Endothelial cell of umbilical vein (primary cell): ENCODE data around the gene KAT2A. TPM values are rescaled to one million over a fixed set of nuclear protein-coding genes. Genes with fewer than 3 reads are reported as not detected.

Experiments
- BruUV-seq: library from RNA; stranded (reverse); fragments of 400-500 nt; replicated peaks from 2 replicates; lab custom pipeline; 2021; lab: Mats Ljungman, UMichigan
- CTCF ChIA-PET: fragments of 300-600, 350-600 bp; sonication (Branson Sonifier 250); formaldehyde crosslinking; loops from one replicate; lab custom pipeline; 2021; ENCODE audit warnings: antibody characterized with exemption, inconsistent platforms; lab: Charles Lee
- POLR2A ChIA-PET: fragments of 300-600, 350-600 bp; sonication (Branson Sonifier 250); formaldehyde crosslinking; loops from one replicate; lab custom pipeline; 2021; ENCODE audit warnings: antibody characterized with exemption, inconsistent platforms; lab: Charles Lee
- DNase-seq: peaks from one replicate; pipeline ENCODE4 v3.0.0-alpha.2; 2011; ENCODE audit warnings: low read depth, low spot score
- FAIRE-seq: peaks from 2 replicates; lab custom pipeline; 2011; peaks lifted over from hg19 to GRCh38; lab: Jason Lieb, UNC
- H2AFZ ChIP-seq: 2 replicates; pipeline ENCODE4 v1.6.0; 2012; ENCODE audit warnings: low read depth, low read length, control low read depth, inconsistent platforms
- H3K27ac ChIP-seq: 2 replicates; pipeline ENCODE4 v1.5.1; 2011; ENCODE audit warnings: low read depth, mild to moderate bottlenecking, control low read depth, low read length, moderate library complexity; ENCODE audit not compliant: insufficient read depth
- H3K27me3 ChIP-seq, 2 experiments: 2 replicates each; pipeline versions ENCODE4 v1.6.0 to v1.6.1; 2011; ENCODE audit warnings: low read length in 2 of 2, mixed read lengths in 1 of 2; ENCODE audit not compliant: control insufficient read depth in 2 of 2, insufficient read depth in 2 of 2
- H3K36me3 ChIP-seq, 2 experiments: 2 replicates in 1 of 2; 3 replicates in 1 of 2; pipeline ENCODE4 v1.5.1; 2011; ENCODE audit warnings: low read length in 2 of 2, mild to moderate bottlenecking in 1 of 2, moderate library complexity in 1 of 2; ENCODE audit not compliant: control insufficient read depth in 2 of 2, insufficient read depth in 2 of 2; ENCODE audit errors: extremely low read depth in 1 of 2
- H3K4me1 ChIP-seq: 3 replicates; pipeline ENCODE4 v1.5.1; 2011; ENCODE audit warnings: mild to moderate bottlenecking, low read length; ENCODE audit not compliant: control insufficient read depth, insufficient read depth; ENCODE audit errors: extremely low read depth
- H3K4me2 ChIP-seq: 2 replicates; pipeline ENCODE4 v1.6.1; 2011; ENCODE audit warnings: low read length, control low read depth, mixed read lengths; ENCODE audit not compliant: insufficient read depth
- H3K4me3 ChIP-seq, 3 experiments: fragments of 200-600 bp in 1 of 3; sonication (generic), shearing (Covaris generic) in 1 of 3; replicated peaks in 1 of 3; 2 replicates each; pipeline ENCODE4 v1.5.1; 2011 to 2016; ENCODE audit warnings: control low read depth in 3 of 3, low read length in 3 of 3, mild to moderate bottlenecking in 2 of 3, inconsistent platforms in 1 of 3, low read depth in 1 of 3, moderate library complexity in 1 of 3; ENCODE audit not compliant: insufficient read depth in 1 of 3
- H3K79me2 ChIP-seq: 2 replicates; pipeline ENCODE4 v1.6.0; 2012; ENCODE audit warnings: low read length, inconsistent platforms; ENCODE audit not compliant: control insufficient read depth, insufficient read depth
- H3K9ac ChIP-seq: replicated peaks from 2 replicates; pipeline ENCODE3; 2011; ENCODE audit warnings: low read length, control low read depth; ENCODE audit not compliant: insufficient read depth; ENCODE audit errors: extremely low read depth
- H3K9me1 ChIP-seq: replicated peaks from 3 replicates; pipeline ENCODE4 v1.6.0; 2011; ENCODE audit warnings: mild to moderate bottlenecking, low read length; ENCODE audit not compliant: control insufficient read depth, insufficient read depth; ENCODE audit errors: extremely low read depth
- H3K9me3 ChIP-seq: replicated peaks from 2 replicates; pipeline ENCODE4 v1.5.1; 2012; ENCODE audit warnings: low read length, inconsistent platforms; ENCODE audit not compliant: control insufficient read depth, insufficient read depth
- H4K20me1 ChIP-seq: replicated peaks from 2 replicates; pipeline ENCODE3; 2011; ENCODE audit warnings: mild to moderate bottlenecking, low read length; ENCODE audit not compliant: control insufficient read depth, insufficient read depth; ENCODE audit errors: extremely low read depth
- EZH2 ChIP-seq: IDR thresholded peaks from 2 replicates; pipeline ENCODE4 v1.6.1; 2012; ENCODE audit warnings: borderline replicate concordance, low read depth, mild to moderate bottlenecking, moderate library complexity, low read length, inconsistent platforms; ENCODE audit not compliant: severe bottlenecking
- GATA2 ChIP-seq: IDR thresholded peaks from 2 replicates; pipeline ENCODE4 v1.7.0; 2011; ENCODE audit warnings: low read depth, mild to moderate bottlenecking, moderate library complexity, mixed read lengths, low read length; ENCODE audit not compliant: insufficient read length, insufficient read depth
- JUN ChIP-seq: IDR thresholded peaks from 2 replicates; pipeline ENCODE4 v1.6.1; 2011; ENCODE audit warnings: borderline replicate concordance, low read depth; ENCODE audit not compliant: insufficient read length, insufficient read depth
- MYC ChIP-seq: IDR thresholded peaks from one replicate; pipeline ENCODE4 v1.6.1; 2011; ENCODE audit warnings: mild to moderate bottlenecking, low read depth, low read length
- POLR2AphosphoS5 ChIP-seq: IDR thresholded peaks from 2 replicates; pipeline ENCODE4 v1.6.1; 2012; ENCODE audit warnings: low read depth, mild to moderate bottlenecking, control low read depth, low read length, moderate library complexity; ENCODE audit not compliant: insufficient read depth
- dilution Hi-C: fragments of 300-500 bp; cut with MboI; formaldehyde crosslinking; loops from one replicate; pipeline ENCODE4 v1.15.0; 2019; ENCODE audit warnings: low sequenced_read_pairs; ENCODE audit not compliant: extremely low pct_ligation_motif_present
- intact Hi-C: fragments of 100-400 bp; cut with micrococcal nuclease; formaldehyde crosslinking; loops from one replicate; pipeline ENCODE4 v1.10.0; 2022
- polyA plus RNA-seq, 4 experiments: library from polyadenylated mRNA; depleted of rRNA in 3 of 4; stranded (reverse) in 3 of 4; unstranded in 1 of 4; fragments of >200 nt; gene quantifications; 2 replicates each; pipeline versions ENCODE4 v1.2.1 to v1.2.3, GENCODE V29; 2011 to 2012; ENCODE audit warnings: missing spikeins in 1 of 4
- total RNA-seq: library from RNA; stranded (reverse); gene quantifications from 2 replicates; pipeline ENCODE4 v1.2.3, GENCODE V29; 2021
- TF ChIP-seq, protein P1 (sequence below), 2 donors: IDR thresholded peaks; 1 replicate in 1 of 2; 2 replicates in 1 of 2; pipeline ENCODE4 v1.5.1; 2011; ENCODE audit warnings: low read length in 2 of 2, mild to moderate bottlenecking in 2 of 2, moderate library complexity in 2 of 2, control low read depth in 1 of 2, inconsistent platforms in 1 of 2, low read depth in 1 of 2; ENCODE audit not compliant: insufficient read depth in 1 of 2; ENCODE audit errors: extremely low read depth in 1 of 2

KAT2A gene
- total and polyA plus RNA-seq, 2 donors (not counting 3 experiments of a cell fraction or from before 2014, with no cell fraction given): 32.9 to 33.4 TPM

DNA sequence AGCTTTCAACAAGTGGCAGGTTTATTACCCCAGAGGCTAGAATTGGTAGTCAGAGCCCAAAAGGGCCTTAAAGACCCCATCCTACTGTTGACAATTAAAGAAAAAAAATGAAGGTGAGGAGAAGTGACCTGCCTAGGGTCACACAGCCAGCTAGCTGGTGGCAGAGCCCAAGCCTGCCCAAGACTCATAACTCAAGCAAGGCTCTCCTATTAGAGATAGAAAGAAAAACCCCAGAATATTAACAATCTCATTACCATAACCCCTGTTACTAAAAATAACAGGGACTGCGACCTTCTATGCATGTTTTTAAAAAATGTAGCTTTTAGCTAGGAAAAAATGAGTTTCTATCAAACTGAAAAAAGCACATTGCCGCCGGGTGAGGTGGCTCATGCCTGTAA lies 15.5 kb upstream of the KAT2A start:
- H3K79me2 ChIP-seq: peaks cover 86% of the 10 kb centered on the region
- TF ChIP-seq POLR2AphosphoS5 (no peak), GATA2 (no peak), MYC (no peak), JUN (no peak), EZH2 (no peak)
- TF ChIP-seq, protein P1, sequence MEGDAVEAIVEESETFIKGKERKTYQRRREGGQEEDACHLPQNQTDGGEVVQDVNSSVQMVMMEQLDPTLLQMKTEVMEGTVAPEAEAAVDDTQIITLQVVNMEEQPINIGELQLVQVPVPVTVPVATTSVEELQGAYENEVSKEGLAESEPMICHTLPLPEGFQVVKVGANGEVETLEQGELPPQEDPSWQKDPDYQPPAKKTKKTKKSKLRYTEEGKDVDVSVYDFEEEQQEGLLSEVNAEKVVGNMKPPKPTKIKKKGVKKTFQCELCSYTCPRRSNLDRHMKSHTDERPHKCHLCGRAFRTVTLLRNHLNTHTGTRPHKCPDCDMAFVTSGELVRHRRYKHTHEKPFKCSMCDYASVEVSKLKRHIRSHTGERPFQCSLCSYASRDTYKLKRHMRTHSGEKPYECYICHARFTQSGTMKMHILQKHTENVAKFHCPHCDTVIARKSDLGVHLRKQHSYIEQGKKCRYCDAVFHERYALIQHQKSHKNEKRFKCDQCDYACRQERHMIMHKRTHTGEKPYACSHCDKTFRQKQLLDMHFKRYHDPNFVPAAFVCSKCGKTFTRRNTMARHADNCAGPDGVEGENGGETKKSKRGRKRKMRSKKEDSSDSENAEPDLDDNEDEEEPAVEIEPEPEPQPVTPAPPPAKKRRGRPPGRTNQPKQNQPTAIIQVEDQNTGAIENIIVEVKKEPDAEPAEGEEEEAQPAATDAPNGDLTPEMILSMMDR (IDR thresholded peaks at IDR 0.05; ENCODE audit: extremely low read depth in 1 of 2, insufficient read depth in 1 of 2, low read depth in 1 of 2, low read length in 2 of 2): no peak
- DNase-seq: no peak
- intact Hi-C loops: loop anchor here (10.0 kb wide), 2 partner anchors 138 to 388 kb away; partner anchors contain the start of gene STAT5B
- dilution Hi-C loops: no loop called here
- no peak overlapping the region for H3K4me3 ChIP-seq
- no peak for FAIRE-seq
- no peak overlapping the region for H2AFZ ChIP-seq
- CTCF ChIA-PET: interaction anchor here (0.7 to 2.2 kb wide), 8 partner anchors 9 to 141 kb away, joined by 3 to 13 read pairs (median 6); no protein-coding TSS in a partner anchor
- H3K27me3 ChIP-seq: no peaks in the 10 kb centered on the region
- POLR2A ChIA-PET: interaction anchor here (0.5 to 2.0 kb wide), 2 partner anchors 13 to 756 kb away, joined by 5 to 11 read pairs; no protein-coding TSS in a partner anchor
- H4K20me1 ChIP-seq: no peaks in the 10 kb centered on the region
- no TSS peak for BruUV-seq
- H3K36me3 ChIP-seq: peaks cover 0 to 8% of the 10 kb centered on the region in 2 experiments
- H3K9me1 ChIP-seq: no peaks in the 10 kb centered on the region
- H3K4me1 ChIP-seq: peaks cover 53% of the 10 kb centered on the region
- no peak overlapping the region for H3K9ac ChIP-seq
- peak overlapping the region; percentile 75 for H3K4me2 ChIP-seq
- peak overlapping the region; percentile 45 for H3K27ac ChIP-seq
- H3K9me3 ChIP-seq: no peaks in the 10 kb centered on the region
